ENCODE results near the gene DDX3Y.

DDX3Y gene

DNA sequence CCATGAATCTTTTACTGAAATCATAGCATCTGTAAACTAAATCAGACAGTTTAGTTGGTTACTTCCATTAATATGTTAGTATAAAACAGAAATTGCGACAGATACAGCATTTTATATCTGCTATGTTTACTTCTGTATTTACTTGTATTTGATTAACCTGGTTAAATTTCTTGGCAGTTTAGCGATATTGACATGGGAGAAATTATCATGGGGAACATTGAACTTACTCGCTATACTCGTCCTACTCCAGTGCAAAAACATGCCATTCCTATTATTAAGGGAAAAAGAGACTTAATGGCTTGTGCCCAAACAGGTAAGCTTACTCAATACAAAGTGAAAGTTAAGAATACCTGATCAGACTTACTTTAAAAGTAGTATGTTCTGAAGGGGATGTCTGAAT, 8.9 kb downstream of the DDX3Y start (continued):
- TF ChIP-seq, protein P1, sequence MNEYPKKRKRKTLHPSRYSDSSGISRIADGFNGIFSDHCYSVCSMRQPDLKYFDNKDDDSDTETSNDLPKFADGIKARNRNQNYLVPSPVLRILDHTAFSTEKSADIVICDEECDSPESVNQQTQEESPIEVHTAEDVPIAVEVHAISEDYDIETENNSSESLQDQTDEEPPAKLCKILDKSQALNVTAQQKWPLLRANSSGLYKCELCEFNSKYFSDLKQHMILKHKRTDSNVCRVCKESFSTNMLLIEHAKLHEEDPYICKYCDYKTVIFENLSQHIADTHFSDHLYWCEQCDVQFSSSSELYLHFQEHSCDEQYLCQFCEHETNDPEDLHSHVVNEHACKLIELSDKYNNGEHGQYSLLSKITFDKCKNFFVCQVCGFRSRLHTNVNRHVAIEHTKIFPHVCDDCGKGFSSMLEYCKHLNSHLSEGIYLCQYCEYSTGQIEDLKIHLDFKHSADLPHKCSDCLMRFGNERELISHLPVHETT (tag by site-specific recombination; IDR thresholded peaks at IDR 0.05), result no peak

DNA sequence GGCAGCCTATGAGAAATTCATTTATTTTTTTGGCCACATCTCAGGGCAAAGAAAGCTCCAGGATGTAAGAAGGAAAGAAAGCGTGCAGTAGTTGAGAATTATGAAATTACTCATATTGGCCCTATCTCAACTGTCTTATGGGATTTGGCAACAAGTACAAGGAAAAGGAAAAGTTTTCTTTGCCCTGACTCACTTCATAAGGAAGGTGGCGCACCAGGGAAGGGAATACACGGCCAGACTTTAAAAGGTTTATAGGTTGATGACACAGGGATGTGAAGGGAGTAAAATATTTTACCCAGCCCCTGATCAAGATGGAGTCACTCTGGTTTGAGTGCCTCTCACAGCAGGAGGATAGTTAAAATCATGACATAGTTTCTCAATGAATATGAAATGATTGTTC, 23.4 kb downstream of the DDX3Y start:
- Histone ChIP-seq H3K36me3 (ENCODE audit: control insufficient read depth in 2 of 2, insufficient read depth in 1 of 2, low read length in 2 of 2) (no peaks in the 10 kb centered on the region), H3K4me1 (ENCODE audit: control insufficient read depth, insufficient read depth, low read length) (no peaks in the 10 kb centered on the region), H3K4me3 (ENCODE audit: low read depth, low read length) (no peak overlapping the region), H3K9me3 (ENCODE audit: control insufficient read depth, insufficient read depth, low read depth, low read length) (no peaks in the 10 kb centered on the region), H3K27ac (ENCODE audit: extremely low read depth, low read depth, low read length) (no peak overlapping the region)
- POLR2A ChIA-PET, result no interaction called here
- TF ChIP-seq ZNF776 (tag by site-specific recombination; IDR thresholded peaks at IDR 0.05; ENCODE audit: borderline replicate concordance) (no peak), ZNF521 (tag by site-specific recombination; IDR thresholded peaks at IDR 0.05) (no peak), ZNF423 (tag by site-specific recombination; IDR thresholded peaks at IDR 0.05) (no peak), ZBTB7A (tag by site-specific recombination; IDR thresholded peaks at IDR 0.05; ENCODE audit: low read depth) (no peak), ZNF2 (tag by site-specific recombination; IDR thresholded peaks at IDR 0.05) (no peak), ZNF416 (tag by site-specific recombination; IDR thresholded peaks at IDR 0.05) (no peak), YY1 (tag by site-specific recombination; IDR thresholded peaks at IDR 0.05) (no peak), ZNF138 (tag by site-specific recombination; IDR thresholded peaks at IDR 0.05; ENCODE audit: borderline replicate concordance) (no peak), ZNF404 (tag by site-specific recombination; IDR thresholded peaks at IDR 0.05) (no peak), ZNF214 (tag by site-specific recombination; IDR thresholded peaks at IDR 0.05; ENCODE audit: borderline replicate concordance) (no peak), ZNF561 (tag by site-specific recombination; IDR thresholded peaks at IDR 0.05; ENCODE audit: borderline replicate concordance) (no peak), KLF8 (tag by site-specific recombination; IDR thresholded peaks at IDR 0.05) (no peak)
- TF ChIP-seq, protein P2, sequence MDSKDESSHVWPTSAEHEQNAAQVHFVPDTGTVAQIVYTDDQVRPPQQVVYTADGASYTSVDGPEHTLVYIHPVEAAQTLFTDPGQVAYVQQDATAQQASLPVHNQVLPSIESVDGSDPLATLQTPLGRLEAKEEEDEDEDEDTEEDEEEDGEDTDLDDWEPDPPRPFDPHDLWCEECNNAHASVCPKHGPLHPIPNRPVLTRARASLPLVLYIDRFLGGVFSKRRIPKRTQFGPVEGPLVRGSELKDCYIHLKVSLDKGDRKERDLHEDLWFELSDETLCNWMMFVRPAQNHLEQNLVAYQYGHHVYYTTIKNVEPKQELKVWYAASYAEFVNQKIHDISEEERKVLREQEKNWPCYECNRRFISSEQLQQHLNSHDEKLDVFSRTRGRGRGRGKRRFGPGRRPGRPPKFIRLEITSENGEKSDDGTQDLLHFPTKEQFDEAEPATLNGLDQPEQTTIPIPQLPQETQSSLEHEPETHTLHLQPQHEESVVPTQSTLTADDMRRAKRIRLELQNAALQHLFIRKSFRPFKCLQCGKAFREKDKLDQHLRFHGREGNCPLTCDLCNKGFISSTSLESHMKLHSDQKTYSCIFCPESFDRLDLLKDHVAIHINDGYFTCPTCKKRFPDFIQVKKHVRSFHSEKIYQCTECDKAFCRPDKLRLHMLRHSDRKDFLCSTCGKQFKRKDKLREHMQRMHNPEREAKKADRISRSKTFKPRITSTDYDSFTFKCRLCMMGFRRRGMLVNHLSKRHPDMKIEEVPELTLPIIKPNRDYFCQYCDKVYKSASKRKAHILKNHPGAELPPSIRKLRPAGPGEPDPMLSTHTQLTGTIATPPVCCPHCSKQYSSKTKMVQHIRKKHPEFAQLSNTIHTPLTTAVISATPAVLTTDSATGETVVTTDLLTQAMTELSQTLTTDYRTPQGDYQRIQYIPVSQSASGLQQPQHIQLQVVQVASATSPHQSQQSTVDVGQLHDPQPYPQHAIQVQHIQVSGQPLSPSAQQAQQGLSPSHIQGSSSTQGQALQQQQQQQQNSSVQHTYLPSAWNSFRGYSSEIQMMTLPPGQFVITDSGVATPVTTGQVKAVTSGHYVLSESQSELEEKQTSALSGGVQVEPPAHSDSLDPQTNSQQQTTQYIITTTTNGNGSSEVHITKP (tag by site-specific recombination; IDR thresholded peaks at IDR 0.05), result no peak
- TF ChIP-seq, protein P3, sequence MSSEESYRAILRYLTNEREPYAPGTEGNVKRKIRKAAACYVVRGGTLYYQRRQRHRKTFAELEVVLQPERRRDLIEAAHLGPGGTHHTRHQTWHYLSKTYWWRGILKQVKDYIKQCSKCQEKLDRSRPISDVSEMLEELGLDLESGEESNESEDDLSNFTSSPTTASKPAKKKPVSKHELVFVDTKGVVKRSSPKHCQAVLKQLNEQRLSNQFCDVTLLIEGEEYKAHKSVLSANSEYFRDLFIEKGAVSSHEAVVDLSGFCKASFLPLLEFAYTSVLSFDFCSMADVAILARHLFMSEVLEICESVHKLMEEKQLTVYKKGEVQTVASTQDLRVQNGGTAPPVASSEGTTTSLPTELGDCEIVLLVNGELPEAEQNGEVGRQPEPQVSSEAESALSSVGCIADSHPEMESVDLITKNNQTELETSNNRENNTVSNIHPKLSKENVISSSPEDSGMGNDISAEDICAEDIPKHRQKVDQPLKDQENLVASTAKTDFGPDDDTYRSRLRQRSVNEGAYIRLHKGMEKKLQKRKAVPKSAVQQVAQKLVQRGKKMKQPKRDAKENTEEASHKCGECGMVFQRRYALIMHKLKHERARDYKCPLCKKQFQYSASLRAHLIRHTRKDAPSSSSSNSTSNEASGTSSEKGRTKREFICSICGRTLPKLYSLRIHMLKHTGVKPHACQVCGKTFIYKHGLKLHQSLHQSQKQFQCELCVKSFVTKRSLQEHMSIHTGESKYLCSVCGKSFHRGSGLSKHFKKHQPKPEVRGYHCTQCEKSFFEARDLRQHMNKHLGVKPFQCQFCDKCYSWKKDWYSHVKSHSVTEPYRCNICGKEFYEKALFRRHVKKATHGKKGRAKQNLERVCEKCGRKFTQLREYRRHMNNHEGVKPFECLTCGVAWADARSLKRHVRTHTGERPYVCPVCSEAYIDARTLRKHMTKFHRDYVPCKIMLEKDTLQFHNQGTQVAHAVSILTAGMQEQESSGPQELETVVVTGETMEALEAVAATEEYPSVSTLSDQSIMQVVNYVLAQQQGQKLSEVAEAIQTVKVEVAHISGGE (tag by site-specific recombination; conservative IDR thresholded peaks at IDR 0.05; ENCODE audit: low read depth), result no peak
- TF ChIP-seq, protein P4, sequence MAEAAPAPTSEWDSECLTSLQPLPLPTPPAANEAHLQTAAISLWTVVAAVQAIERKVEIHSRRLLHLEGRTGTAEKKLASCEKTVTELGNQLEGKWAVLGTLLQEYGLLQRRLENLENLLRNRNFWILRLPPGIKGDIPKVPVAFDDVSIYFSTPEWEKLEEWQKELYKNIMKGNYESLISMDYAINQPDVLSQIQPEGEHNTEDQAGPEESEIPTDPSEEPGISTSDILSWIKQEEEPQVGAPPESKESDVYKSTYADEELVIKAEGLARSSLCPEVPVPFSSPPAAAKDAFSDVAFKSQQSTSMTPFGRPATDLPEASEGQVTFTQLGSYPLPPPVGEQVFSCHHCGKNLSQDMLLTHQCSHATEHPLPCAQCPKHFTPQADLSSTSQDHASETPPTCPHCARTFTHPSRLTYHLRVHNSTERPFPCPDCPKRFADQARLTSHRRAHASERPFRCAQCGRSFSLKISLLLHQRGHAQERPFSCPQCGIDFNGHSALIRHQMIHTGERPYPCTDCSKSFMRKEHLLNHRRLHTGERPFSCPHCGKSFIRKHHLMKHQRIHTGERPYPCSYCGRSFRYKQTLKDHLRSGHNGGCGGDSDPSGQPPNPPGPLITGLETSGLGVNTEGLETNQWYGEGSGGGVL (tag by site-specific recombination; IDR thresholded peaks at IDR 0.05), result no peak
- TF ChIP-seq, protein P5, sequence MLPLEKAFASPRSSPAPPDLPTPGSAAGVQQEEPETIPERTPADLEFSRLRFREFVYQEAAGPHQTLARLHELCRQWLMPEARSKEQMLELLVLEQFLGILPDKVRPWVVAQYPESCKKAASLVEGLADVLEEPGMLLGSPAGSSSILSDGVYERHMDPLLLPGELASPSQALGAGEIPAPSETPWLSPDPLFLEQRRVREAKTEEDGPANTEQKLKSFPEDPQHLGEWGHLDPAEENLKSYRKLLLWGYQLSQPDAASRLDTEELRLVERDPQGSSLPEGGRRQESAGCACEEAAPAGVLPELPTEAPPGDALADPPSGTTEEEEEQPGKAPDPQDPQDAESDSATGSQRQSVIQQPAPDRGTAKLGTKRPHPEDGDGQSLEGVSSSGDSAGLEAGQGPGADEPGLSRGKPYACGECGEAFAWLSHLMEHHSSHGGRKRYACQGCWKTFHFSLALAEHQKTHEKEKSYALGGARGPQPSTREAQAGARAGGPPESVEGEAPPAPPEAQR (tag by site-specific recombination; IDR thresholded peaks at IDR 0.05), result no peak
- CTCF ChIA-PET, result no interaction called here
